HG02759 (cell line): ENCODE results near the gene KLHL2.
"Not testable (repeated sequence)": the region's sequence is repeated elsewhere in the genome, so short reads cannot be mapped to it uniquely, and the experiment has no call there.

Experiments
- ATAC-seq: cut with Tn5 transposase; IDR thresholded peaks from one replicate; pipeline ENCODE4 v1.9.1; 2021; ENCODE audit warnings: mild to moderate bottlenecking, moderate library complexity; ENCODE audit not compliant: unreplicated experiment

The KLHL2 gene

DNA sequence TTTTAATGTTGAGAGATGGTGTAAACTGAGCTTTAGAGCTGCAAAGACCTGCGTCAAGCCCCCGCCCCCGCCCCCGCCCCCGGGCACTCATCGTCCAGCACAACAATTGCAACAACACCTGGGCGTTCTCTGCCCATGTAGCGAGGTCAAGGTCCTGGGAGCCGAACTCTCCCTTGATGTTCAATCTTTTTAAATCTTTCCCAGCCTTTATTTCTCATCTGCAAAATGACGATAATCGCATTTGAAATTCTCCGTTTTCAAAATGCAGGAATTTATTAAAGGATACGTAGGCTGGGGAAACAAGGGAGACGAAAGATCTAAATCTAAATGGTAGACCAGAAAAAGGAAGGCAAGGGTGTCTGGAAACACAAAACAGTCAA lies 119.5 kb downstream of the KLHL2 start:
- ATAC-seq: no peak

DNA sequence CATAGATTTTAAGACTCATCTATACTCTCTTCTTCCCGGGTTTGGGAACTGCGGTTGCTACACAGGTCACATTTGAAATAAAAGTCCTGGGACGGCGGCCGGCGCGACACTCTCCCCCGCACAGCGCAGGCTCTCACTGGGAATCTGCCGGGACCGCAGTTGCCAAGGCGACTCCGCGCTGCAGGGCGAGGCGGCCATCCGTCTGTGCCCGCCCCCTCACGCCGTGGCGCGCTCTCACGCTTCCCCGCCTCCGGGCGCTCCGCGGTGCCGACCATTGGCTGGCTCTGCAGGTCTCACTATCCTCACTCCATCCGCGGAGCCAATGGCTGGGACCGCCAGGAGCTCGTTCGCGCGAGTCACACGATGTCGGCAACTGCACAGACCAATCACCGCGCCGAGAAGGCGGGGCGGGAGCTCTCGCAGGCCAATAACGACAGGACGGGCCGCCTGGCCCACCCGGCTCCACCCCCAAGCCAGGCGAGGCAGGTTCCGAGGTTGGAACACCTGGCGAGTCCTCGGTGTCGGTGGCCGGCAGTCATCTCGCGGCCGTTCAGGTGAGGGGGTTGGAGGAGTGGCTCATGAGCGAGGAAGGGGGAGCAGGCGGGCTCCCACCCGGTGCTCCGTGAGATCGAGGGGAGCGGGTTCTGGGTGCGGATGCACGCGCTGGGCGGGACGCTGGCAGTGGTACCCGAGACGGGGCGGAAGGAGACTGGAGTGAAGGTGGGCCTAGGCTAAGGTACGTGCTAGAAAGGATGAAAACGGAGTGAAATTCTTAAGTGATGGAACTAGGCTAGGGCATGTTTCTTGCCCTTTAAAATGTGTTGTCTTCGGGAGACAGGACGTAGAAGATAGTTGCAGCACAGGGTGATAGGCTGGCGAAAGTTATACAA lies 120.1 kb downstream of the KLHL2 start, which contains the start of gene MSMO1:
MSMO1 (plus strand) TSS at position 459 of the 890 bp plus-strand sequence. CDS start 5,702 bp downstream, outside the sequence.
- ATAC-seq: peak; percentile 97

DNA sequence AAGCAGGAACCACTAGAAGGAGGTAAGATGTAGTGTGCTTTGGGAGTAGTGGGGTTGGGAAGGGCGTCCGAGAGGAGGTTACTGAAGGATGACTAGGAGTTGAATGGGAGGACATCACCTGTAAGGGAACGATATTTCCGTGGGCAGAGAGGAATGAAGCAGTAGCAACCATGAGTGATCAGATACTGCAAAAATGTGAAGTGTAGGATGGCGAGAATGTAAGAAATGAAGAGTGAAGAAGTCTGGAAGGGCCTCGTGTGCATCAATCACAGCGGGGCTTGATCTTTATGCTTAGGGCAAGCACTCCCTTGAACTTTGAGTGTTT lies 120.7 kb downstream of the KLHL2 start:
- peak; percentile 0 for ATAC-seq

DNA sequence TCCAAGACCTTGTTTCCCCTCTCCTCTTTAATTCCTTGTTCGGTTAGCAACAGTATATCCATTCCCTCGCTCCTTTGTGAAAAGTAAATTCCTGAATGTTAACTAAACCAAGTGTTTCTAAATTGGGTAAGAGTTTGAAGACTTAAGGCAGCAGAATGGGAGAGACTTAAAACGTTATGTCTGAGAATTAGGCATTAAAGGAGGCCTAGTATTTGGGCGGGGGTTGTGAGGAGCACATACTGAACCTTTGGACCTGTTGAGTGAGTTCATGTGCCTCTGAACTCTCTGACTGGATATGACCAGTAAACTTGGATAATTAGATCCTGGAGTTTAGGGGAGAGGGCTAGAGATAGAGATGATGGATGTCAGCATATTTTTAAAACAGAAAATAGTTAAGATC lies 121.3 kb downstream of the KLHL2 start:
- ATAC-seq: no peak

GRCh38 chr4:165330071-165330470 lies 122.7 kb downstream of the KLHL2 start:
- no peak for ATAC-seq

DNA sequence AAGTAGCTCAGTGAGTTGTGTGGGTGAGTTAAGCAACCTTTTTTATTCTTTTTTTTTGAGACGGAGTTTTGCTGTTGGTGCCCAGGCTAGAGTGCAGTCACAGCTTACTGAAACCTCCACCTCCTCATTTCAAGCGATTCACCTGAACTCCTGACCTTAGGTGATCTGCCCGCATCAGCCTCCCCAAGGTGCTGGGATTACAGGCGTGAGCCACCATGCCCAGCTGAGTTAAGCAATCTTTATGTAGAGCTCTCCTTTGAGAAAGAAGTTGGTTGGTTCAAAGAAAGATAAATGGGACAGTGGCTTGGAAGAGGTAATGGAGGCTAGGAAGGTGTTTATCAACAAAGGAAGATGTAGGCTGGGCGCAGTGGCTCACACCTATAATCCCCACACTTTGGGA lies 123.3 kb downstream of the KLHL2 start:
- no peak for ATAC-seq

GRCh38 chr4:165331359-165331758 lies 124.0 kb downstream of the KLHL2 start:
- ATAC-seq: no peak

DNA sequence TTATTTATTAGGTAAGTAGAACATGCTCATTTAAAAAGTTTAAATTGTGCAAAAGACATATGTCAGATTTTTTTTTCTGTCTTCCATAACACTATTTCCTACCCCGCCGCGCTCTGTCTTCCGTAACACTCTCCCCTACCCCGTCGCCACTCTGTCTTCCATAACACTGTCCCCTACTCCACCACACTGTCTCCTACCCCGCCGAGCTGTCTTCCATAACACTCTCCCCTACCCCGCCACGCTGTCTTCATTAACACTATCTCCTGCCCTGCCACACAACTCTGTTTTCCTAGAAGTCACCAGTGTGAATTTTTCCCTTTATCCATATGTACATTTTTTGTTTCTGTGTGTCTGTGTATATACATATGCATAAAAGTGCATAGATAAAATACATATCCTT lies 124.5 kb downstream of the KLHL2 start:
- no peak for ATAC-seq

- no peak for ATAC-seq
These were observed 125.1 kb downstream of the KLHL2 start for GRCh38 chr4:165332502-165332901.

GRCh38 chr4:165335163-165335703 lies 127.9 kb downstream of the KLHL2 start:
- no peak for ATAC-seq

- no peak for ATAC-seq
These were observed 129.4 kb downstream of the KLHL2 start for GRCh38 chr4:165336743-165337142.

DNA sequence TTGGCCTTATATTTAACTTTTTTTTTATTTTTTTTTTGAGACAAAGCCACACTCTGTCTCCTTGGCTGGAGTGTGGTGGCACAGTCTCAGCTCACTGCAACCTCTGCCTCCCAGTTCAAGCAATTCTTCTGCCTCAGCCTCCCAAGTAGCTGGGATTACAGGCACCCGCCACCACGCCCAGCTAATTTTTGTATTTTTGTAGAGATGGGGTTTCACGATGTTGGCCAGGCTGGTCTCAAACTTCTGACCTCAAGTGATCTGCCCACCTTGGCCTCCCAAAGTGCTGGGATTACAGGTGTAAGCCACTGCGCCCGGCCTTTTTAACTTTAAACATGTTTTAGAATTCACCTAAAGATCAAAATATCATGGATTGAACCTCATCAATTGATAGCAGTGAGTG lies 135.0 kb downstream of the KLHL2 start:
- not testable (repeated sequence) for ATAC-seq

GRCh38 chr4:165343353-165344191 lies 136.2 kb downstream of the KLHL2 start:
- no peak for ATAC-seq

DNA sequence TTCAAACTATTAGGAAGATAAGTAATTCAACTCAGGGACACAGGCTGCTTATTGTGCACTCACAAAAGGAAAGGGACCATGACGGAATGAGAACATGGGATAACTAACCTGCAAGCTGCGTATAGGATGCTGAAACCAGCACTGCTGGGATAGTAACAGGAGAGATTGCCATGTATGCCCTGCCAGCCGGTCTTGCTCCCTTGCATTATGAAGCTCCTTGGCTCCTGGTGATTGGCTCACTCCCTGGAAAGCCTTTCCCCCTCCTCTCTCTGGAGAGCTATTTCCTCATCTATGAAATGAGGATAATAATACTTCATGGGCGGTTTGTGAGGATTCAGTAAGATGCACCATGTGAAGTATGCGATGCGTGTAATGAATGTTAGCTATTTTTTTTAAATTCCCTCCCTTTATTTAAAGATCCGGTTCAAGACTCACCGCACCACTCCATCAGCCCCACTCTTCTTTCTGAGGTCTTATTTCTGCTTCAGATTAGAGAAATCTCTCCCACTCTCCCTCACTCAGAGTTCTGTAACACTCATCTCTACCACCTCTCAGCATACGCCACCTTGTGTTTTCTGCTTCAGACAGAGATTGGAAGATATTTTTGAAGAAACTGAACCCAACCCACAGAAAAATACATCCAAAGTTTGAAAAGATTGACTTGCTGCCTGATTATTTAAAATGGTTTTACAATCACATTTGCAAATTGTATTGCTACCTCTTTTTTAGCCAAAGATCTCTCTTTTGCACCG lies 138.5 kb downstream of the KLHL2 start:
- ATAC-seq: no peak

DNA sequence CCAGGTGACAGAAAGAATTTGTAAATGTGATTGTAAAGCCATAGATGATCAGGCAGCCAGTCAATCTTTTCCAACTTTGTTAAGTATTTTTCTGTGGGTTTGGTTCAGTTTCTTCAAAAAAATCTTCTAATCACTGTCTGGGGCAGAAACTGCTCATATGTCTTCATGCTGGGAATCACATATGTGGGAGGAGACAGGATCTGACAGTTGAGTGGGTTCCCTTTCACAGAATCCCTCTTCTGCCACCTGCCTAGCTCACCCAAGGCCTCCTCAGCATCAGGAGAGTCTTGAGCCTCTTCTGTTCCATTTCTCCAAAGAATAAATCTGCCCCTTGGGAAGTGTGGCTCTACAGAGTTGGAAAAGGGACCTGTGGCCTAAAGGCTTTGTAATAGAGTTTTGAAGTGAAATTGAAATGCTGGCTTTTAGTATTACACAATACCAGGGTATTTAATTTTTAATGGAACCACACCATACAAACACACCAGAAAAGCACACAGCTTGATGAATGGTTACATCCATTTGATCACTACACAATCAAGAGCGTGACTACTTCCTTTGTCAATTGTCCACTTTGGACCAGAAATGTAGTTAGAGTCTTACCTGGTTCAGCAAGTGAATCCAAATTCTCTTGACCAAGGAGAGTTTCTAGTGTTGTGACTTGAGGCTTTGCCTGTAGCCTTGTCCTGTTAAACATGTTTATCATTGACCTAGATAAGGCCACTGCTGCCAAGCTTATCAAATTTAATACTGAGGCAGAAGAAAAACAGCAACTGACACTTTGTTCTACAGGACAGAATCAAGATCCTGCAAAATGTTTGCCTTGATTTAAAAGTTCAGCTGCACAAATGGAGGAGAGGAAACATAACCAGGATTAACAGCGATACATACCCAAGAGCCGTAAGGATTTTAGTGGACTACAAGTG lies 140.5 kb downstream of the KLHL2 start:
- ATAC-seq: no peak

GRCh38 chr4:165351359-165352130 lies 144.2 kb downstream of the KLHL2 start:
- no peak for ATAC-seq

GRCh38 chr4:165355900-165356300 lies 148.5 kb downstream of the KLHL2 start:
- ATAC-seq: peak; percentile 57

DNA sequence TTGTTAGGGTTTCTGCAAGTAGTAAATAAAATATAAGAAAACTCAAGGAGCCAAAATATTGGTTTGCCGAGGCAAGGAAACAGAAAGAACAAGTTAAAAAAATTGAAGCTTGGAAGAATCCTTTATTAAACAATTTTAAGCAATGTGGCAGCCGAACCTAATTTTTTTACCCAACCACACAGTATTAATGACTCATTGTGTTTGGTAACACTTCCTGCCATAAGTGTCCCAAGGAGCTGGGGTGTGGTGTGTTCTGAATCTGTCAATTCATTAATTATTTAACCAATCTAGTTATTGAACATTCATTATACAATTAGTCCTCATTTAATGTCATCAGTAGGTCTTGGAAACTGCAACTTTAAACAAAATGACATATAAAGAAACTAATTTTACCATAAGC lies 152.1 kb downstream of the KLHL2 start:
- no peak for ATAC-seq

- no peak for ATAC-seq
These were observed 152.8 kb downstream of the KLHL2 start for GRCh38 chr4:165360041-165360695.
